Neuronal stem cell (in vitro differentiated cells): Measurements from ENCODE around the gene ATP6V0E1.

Experiments
- DNase-seq: peaks from one replicate; pipeline ENCODE4 v3.0.0-alpha.2; 2013; ENCODE audit warnings: low spot score
- H2AFZ ChIP-seq: one replicate; pipeline ENCODE4 v1.6.1; 2013; ENCODE audit warnings: mild to moderate bottlenecking, low read length, inconsistent platforms
- H2AK5ac ChIP-seq: 2 replicates; pipeline ENCODE4 v1.6.1; 2013; ENCODE audit warnings: low read depth, mild to moderate bottlenecking, inconsistent platforms, low read length, moderate library complexity, mixed read lengths
- H2BK120ac ChIP-seq: 2 replicates; pipeline ENCODE4 v1.6.1; 2013; ENCODE audit warnings: low read depth, mild to moderate bottlenecking, inconsistent platforms, low read length, moderate library complexity, mixed read lengths
- H2BK12ac ChIP-seq: one replicate; pipeline ENCODE4 v1.6.1; 2013; ENCODE audit warnings: low read length, inconsistent platforms
- H2BK15ac ChIP-seq: 2 replicates; pipeline ENCODE4 v1.6.1; 2013; ENCODE audit warnings: mild to moderate bottlenecking, low read length, inconsistent platforms, mixed read lengths
- H2BK5ac ChIP-seq: one replicate; pipeline ENCODE4 v1.6.1; 2013; ENCODE audit warnings: inconsistent platforms, mild to moderate bottlenecking, low read length, moderate library complexity
- H3K14ac ChIP-seq: one replicate; pipeline ENCODE4 v1.6.1; 2013; ENCODE audit warnings: low read length, inconsistent platforms
- H3K18ac ChIP-seq: 2 replicates; pipeline ENCODE4 v1.6.1; 2013; ENCODE audit warnings: low read length, inconsistent platforms
- H3K23ac ChIP-seq: 2 replicates; pipeline ENCODE4 v1.6.1; 2013; ENCODE audit warnings: low read depth, mild to moderate bottlenecking, mixed read lengths, low read length, inconsistent platforms; ENCODE audit not compliant: poor library complexity
- H3K27ac ChIP-seq: replicated peaks from 3 replicates; pipeline ENCODE4 v1.5.1; 2013; ENCODE audit warnings: low read length, inconsistent platforms
- H3K27me3 ChIP-seq, 3 experiments: 2 replicates each; pipeline ENCODE4 v1.6.1; 2013; ENCODE audit warnings: low read length in 3 of 3, mild to moderate bottlenecking in 2 of 3, inconsistent platforms in 1 of 3, low read depth in 1 of 3, mixed read lengths in 1 of 3, moderate library complexity in 1 of 3; ENCODE audit not compliant: control insufficient read depth in 3 of 3, insufficient read depth in 3 of 3
- H3K36me3 ChIP-seq, 2 donors: replicated peaks in 1 of 2; 2 replicates each; pipeline ENCODE4 v1.6.1; 2013; ENCODE audit warnings: low read length in 2 of 2; ENCODE audit not compliant: control insufficient read depth in 2 of 2, insufficient read depth in 2 of 2
- H3K4ac ChIP-seq: 2 replicates; pipeline ENCODE4 v1.6.1; 2013; ENCODE audit warnings: inconsistent platforms, mild to moderate bottlenecking, low read length, moderate library complexity
- H3K4me1 ChIP-seq, 2 donors: 1 replicate in 1 of 2; 2 replicates in 1 of 2; pipeline ENCODE4 v1.6.1; 2013; ENCODE audit warnings: low read length in 2 of 2, low read depth in 1 of 2; ENCODE audit not compliant: control insufficient read depth in 2 of 2, insufficient read depth in 1 of 2
- H3K4me2 ChIP-seq: one replicate; pipeline ENCODE4 v1.6.1; 2013; ENCODE audit warnings: mild to moderate bottlenecking, low read length, inconsistent platforms; ENCODE audit not compliant: insufficient read depth, poor library complexity, severe bottlenecking
- H3K4me3 ChIP-seq, 2 donors: 2 replicates each; pipeline ENCODE4 v1.5.1; 2013; ENCODE audit warnings: low read length in 2 of 2, mild to moderate bottlenecking in 2 of 2, inconsistent platforms in 1 of 2, moderate library complexity in 1 of 2
- H3K79me1 ChIP-seq: one replicate; pipeline ENCODE4 v1.6.1; 2013; ENCODE audit warnings: low read depth, mild to moderate bottlenecking, inconsistent platforms, low read length, moderate library complexity
- H3K9ac ChIP-seq: one replicate; pipeline ENCODE4 v1.6.1; 2013; ENCODE audit warnings: mild to moderate bottlenecking, low read depth, low read length, inconsistent platforms; ENCODE audit not compliant: poor library complexity
- H3K9me3 ChIP-seq, 2 donors: replicated peaks in 1 of 2; 2 replicates each; pipeline versions ENCODE3 to v1.6.1; 2013; ENCODE audit warnings: low read length in 2 of 2, mild to moderate bottlenecking in 2 of 2, inconsistent platforms in 1 of 2, low read depth in 1 of 2, mixed read lengths in 1 of 2, moderate library complexity in 1 of 2; ENCODE audit not compliant: control insufficient read depth in 2 of 2, insufficient read depth in 1 of 2
- H4K8ac ChIP-seq: one replicate; pipeline ENCODE4 v1.6.1; 2013; ENCODE audit warnings: low read depth, mild to moderate bottlenecking, inconsistent platforms, low read length, moderate library complexity
- H4K91ac ChIP-seq: one replicate; pipeline ENCODE4 v1.6.1; 2013; ENCODE audit warnings: low read length, low read depth, mild to moderate bottlenecking, inconsistent platforms; ENCODE audit not compliant: poor library complexity
- WGBS, 2 donors: extraction: QIAGEN DNeasy Blood & Tissue Kit; methylation state at CpG; one replicate each; pipeline ENCODE4 v1.1.7; 2013; ENCODE audit warnings: missing lambda C conversion rate in 2 of 2, mixed read lengths in 1 of 2; ENCODE audit not compliant: insufficient read length in 2 of 2, insufficient replicate concordance in 1 of 2; ENCODE audit errors: extremely low coverage in 2 of 2; 5-methylcytosine and 5-hydroxymethylcytosine counted together

The ATP6V0E1 gene

GRCh38 chr5:172939611-172940267, 43.8 kb upstream of the ATP6V0E1 start:
- no peak overlapping the region for H4K91ac ChIP-seq

GRCh38 chr5:172940268-172941066, 43.1 kb upstream of the ATP6V0E1 start:
- peaks cover 21 to 86% of the 10 kb centered on the region in 2 donors for H3K36me3 ChIP-seq
- H2BK120ac ChIP-seq = no peak overlapping the region
- H3K4me1 ChIP-seq = peaks cover 8% of the 10 kb centered on the region in 2 donors
- no peak overlapping the region for H2AK5ac ChIP-seq
- no CpG with 5 or more reads among the region's 15 CpGs for WGBS, 2 donors
- no peaks in the 10 kb centered on the region for H3K27me3 ChIP-seq
- DNase-seq = no peak
- H3K9ac ChIP-seq = no peak overlapping the region
- no peak overlapping the region for H3K4me3 ChIP-seq
- H4K8ac ChIP-seq = no peak overlapping the region
- H3K14ac ChIP-seq = no peak overlapping the region
- peaks cover 3% of the 10 kb centered on the region for H3K79me1 ChIP-seq
- H3K27ac ChIP-seq = no peak overlapping the region
- H3K4ac ChIP-seq = no peak overlapping the region
- H3K18ac ChIP-seq = no peak overlapping the region
- H3K23ac ChIP-seq = peak overlapping the region; percentile 43
- H3K9me3 ChIP-seq = no peaks in the 10 kb centered on the region
- no peak overlapping the region for H4K91ac ChIP-seq
- peak overlapping the region; percentile 35 for H2BK5ac ChIP-seq
- no peak overlapping the region for H3K4me2 ChIP-seq
- H2BK12ac ChIP-seq = no peak overlapping the region
- H2BK15ac ChIP-seq = no peak overlapping the region
- H2AFZ ChIP-seq = no peak overlapping the region

More at GRCh38 chr5:172939611-172940267, 43.8 kb upstream of the ATP6V0E1 start:
- Histone ChIP-seq H3K27ac (no peak overlapping the region), H3K4me1 (peaks cover 8% of the 10 kb centered on the region in 2 donors), H3K9me3 (no peaks in the 10 kb centered on the region), H3K4me2 (no peak overlapping the region), H2BK15ac (peak overlapping the region; percentile 6), H3K79me1 (peaks cover 3% of the 10 kb centered on the region), H3K18ac (peak overlapping the region; percentile 35), H2BK120ac (no peak overlapping the region), H3K9ac (no peak overlapping the region), H3K36me3 (peaks cover 24 to 85% of the 10 kb centered on the region in 2 donors), H2AK5ac (peak overlapping the region; percentile 61), H3K4ac (no peak overlapping the region), H4K8ac (peak overlapping the region; percentile 65), H3K23ac (peak overlapping the region; percentile 55), H3K4me3 (no peak overlapping the region), H2AFZ (no peak overlapping the region), H2BK5ac (no peak overlapping the region), H3K14ac (peak overlapping the region; percentile 38), H3K27me3 (no peaks in the 10 kb centered on the region), H2BK12ac (no peak overlapping the region)
- no peak for DNase-seq
- no CpG with 5 or more reads among the region's 16 CpGs for WGBS, 2 donors

DNA sequence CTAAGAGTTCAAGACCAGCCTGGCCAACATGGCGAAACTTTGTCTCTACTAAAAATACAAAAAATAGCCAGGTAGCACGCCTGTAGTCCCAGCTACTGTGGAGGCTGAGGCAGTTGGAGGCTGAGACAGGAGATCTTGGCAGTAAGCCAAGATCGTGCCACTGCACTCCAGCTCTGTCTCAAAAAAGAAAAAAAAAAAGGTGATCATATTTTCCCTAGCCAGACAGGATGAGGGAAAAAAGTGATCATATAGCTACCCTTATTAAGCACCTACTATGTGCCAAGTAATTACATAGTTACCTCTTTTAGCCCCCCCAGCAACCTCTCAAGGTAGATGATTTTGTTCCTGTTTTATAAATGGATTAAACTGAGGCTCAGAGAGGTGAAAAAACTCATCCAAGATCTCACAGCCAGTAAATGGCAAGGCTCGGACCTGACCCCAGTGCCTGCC, 42.5 kb upstream of the ATP6V0E1 start:
- Histone ChIP-seq H4K91ac (no peak overlapping the region), H3K79me1 (peaks cover 3% of the 10 kb centered on the region), H3K27ac (no peak overlapping the region), H2AFZ (no peak overlapping the region), H4K8ac (no peak overlapping the region), H2BK15ac (no peak overlapping the region), H3K4ac (no peak overlapping the region), H3K36me3 (peaks cover 21 to 86% of the 10 kb centered on the region in 2 donors), H3K27me3 (no peaks in the 10 kb centered on the region), H2BK12ac (no peak overlapping the region), H3K18ac (no peak overlapping the region), H2BK120ac (no peak overlapping the region), H3K4me2 (no peak overlapping the region), H3K4me3 (no peak overlapping the region), H3K14ac (no peak overlapping the region), H2BK5ac (peak overlapping the region; percentile 35), H3K9me3 (no peaks in the 10 kb centered on the region), H3K4me1 (peaks cover 8% of the 10 kb centered on the region in 2 donors), H3K9ac (no peak overlapping the region), H2AK5ac (no peak overlapping the region), H3K23ac (no peak overlapping the region)
- no peak for DNase-seq
- WGBS, 2 donors = no CpG with 5 or more reads among the region's 4 CpGs

DNA sequence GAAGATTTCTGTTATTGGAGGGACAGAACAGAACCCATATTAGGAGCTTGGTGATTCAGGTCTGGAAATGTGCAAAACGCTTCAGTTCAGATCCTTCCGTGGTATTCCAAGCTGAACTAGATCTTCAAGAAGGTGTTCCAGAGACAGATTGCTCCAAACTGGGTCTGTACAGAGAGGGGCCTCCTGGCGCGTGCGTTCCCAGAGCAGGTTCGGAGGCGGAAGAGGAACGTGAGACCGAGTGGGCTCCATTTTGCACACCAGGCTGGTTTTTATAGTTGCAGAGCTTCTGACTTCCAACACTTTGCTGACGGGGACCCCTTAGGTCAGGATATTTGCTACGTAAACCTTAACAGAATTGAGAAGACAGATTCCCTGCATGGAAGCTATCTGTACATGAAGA, 41.0 kb upstream of the ATP6V0E1 start:
- Histone ChIP-seq H3K4me2 (no peak overlapping the region), H4K8ac (no peak overlapping the region), H3K4me1 (peaks cover 8% of the 10 kb centered on the region in 2 donors), H2AFZ (no peak overlapping the region), H3K9me3 (no peaks in the 10 kb centered on the region), H3K4ac (no peak overlapping the region), H3K18ac (no peak overlapping the region), H3K14ac (no peak overlapping the region), H4K91ac (no peak overlapping the region), H2AK5ac (no peak overlapping the region), H3K36me3 (peaks cover 24 to 82% of the 10 kb centered on the region in 2 donors), H2BK12ac (no peak overlapping the region), H3K4me3 (no peak overlapping the region), H2BK15ac (no peak overlapping the region), H3K79me1 (peaks cover 3% of the 10 kb centered on the region), H2BK120ac (no peak overlapping the region), H3K23ac (no peak overlapping the region), H3K27me3 (no peaks in the 10 kb centered on the region), H3K27ac (no peak overlapping the region), H2BK5ac (no peak overlapping the region), H3K9ac (no peak overlapping the region)
- DNase-seq = no peak
- no CpG with 5 or more reads among the region's 11 CpGs for WGBS, 2 donors
